ENCODE measurements around the gene VPS37D. TPM values are rescaled to one million over a fixed set of nuclear protein-coding genes. Genes with fewer than 3 reads are reported as not detected.

The VPS37D gene
- polyA plus RNA-seq, 3 donors, result not detected

DNA sequence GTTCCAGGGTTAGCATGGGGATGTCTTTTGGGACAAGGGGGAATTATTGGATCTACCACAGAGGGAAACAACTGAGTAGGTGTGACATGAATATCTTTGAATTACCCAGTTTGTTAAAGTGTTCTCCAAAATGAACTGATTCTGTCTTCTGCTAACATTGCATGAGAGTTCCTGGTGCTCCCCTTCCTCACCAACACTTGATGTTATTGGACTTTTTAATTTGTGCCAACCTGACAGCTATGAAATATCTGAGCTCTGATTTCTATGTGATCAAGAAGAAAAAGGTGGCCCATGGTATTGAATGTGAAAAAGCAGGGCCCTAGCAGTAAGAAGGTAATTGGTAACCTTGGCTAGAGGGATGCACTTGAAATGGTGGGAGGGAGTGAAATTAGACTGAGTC, 4.6 kb upstream of the VPS37D start:
- Mint-ChIP-seq H3K9me3 (peaks cover 4 to 30% (median 18%) of the 10 kb centered on the region in 7 donors), H3K4me1 (peaks cover 6% of the 10 kb centered on the region), H3K27ac (no peak overlapping the region), H3K4me3 (no peak overlapping the region), H3K27me3 (ENCODE audit: low read depth in 3 of 3) (peaks cover 63 to 74% (median 66%) of the 10 kb centered on the region in 3 donors), H3K36me3 (peaks cover 0 to 5% of the 10 kb centered on the region in 2 donors)
- Histone ChIP-seq H3K4me2 (replicated peaks; ENCODE audit: extremely low read depth, low read length, poor library complexity, severe bottlenecking) (no peak overlapping the region), H3K27me3 (ENCODE audit: control insufficient read depth in 2 of 2, insufficient read depth in 2 of 2, low read length in 2 of 2) (peaks cover 8 to 26% of the 10 kb centered on the region in 2 donors), H3K9me3 (replicated peaks in 1 of 2; ENCODE audit: control insufficient read depth in 1 of 2, insufficient read depth in 1 of 2, low read length in 2 of 2) (peaks cover 4 to 8% of the 10 kb centered on the region in 2 donors), H4K20me1 (ENCODE audit: insufficient read depth, low read length) (no peaks in the 10 kb centered on the region), H3K36me3 (replicated peaks in 1 of 2; ENCODE audit: control insufficient read depth in 1 of 2, insufficient read depth in 2 of 2, low read length in 2 of 2) (no peaks in the 10 kb centered on the region), H3K4me3 (replicated peaks in 1 of 3; ENCODE audit: low read depth in 2 of 3, low read length in 3 of 3) (no peak overlapping the region), H3K4me1 (ENCODE audit: control insufficient read depth in 1 of 2, insufficient read depth in 2 of 2, low read length in 2 of 2) (peaks cover 4 to 6% of the 10 kb centered on the region in 2 donors), H3K79me2 (ENCODE audit: insufficient read depth, low read length) (no peaks in the 10 kb centered on the region), H3K27ac (ENCODE audit: low read depth in 1 of 2, low read length in 2 of 2) (no peak overlapping the region), H2AFZ (ENCODE audit: insufficient read depth, low read depth, low read length, poor library complexity, severe bottlenecking) (no peak overlapping the region), H3K9ac (ENCODE audit: insufficient read depth, low read length, poor library complexity, severe bottlenecking) (no peak overlapping the region)
- TF ChIP-seq, protein P1, sequence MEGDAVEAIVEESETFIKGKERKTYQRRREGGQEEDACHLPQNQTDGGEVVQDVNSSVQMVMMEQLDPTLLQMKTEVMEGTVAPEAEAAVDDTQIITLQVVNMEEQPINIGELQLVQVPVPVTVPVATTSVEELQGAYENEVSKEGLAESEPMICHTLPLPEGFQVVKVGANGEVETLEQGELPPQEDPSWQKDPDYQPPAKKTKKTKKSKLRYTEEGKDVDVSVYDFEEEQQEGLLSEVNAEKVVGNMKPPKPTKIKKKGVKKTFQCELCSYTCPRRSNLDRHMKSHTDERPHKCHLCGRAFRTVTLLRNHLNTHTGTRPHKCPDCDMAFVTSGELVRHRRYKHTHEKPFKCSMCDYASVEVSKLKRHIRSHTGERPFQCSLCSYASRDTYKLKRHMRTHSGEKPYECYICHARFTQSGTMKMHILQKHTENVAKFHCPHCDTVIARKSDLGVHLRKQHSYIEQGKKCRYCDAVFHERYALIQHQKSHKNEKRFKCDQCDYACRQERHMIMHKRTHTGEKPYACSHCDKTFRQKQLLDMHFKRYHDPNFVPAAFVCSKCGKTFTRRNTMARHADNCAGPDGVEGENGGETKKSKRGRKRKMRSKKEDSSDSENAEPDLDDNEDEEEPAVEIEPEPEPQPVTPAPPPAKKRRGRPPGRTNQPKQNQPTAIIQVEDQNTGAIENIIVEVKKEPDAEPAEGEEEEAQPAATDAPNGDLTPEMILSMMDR (IDR thresholded peaks at IDR 0.05), result no peak
- DNase-seq, result no peak
- intact Hi-C loops (cut with micrococcal nuclease), result loop anchor here (5.0 to 10.0 kb wide), 2 partner anchors 36 to 138 kb away; partner anchors contain the start of gene BAZ1B (in 1 of the 2)

DNA sequence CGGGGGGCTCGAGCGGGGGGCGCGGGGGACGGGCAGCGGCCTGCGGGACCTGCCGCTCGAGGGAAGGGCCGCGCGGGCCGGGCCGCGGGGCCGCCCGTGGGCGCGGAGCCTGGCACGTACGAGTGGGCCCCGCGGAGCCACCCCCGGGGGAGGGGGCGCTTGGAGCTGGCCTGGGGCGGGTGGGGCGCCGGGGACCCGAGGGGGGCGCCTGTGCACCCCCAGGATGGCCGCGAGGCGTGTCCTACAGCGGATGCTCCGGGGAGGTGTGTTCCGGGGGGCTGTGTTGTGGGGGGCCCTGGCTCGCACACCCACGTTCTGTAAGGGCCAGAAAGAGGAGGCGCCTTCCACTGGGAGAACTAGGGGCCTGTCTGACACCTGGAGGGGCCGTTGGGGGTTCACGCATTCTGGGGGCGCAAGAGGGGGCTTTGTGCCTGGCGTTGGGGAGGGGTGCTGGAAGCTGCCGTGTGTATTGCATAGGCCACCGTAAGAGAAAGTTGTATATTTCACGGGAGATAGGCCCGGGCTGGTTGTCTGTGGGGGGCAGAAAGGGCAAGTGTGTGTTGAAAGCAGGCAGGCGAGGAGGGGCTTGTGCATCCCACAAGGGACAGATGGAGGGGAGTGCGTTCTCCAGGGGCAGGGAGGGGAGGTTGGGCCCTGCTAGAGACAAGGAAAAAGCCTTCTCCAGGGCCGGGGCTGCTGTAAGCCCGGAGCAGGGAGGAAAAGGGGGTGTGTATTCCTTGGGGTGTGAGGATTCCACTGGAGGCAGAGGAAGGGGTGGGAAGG, 663 bp downstream of the VPS37D start:
- Histone ChIP-seq H4K20me1 (ENCODE audit: insufficient read depth, low read length) (no peaks in the 10 kb centered on the region), H3K4me3 (replicated peaks in 1 of 3; ENCODE audit: low read depth in 2 of 3, low read length in 3 of 3) (peak overlapping the region in 2 of 3 experiments; percentile 17 to 63), H3K79me2 (ENCODE audit: insufficient read depth, low read length) (no peaks in the 10 kb centered on the region), H3K36me3 (replicated peaks in 1 of 2; ENCODE audit: control insufficient read depth in 1 of 2, insufficient read depth in 2 of 2, low read length in 2 of 2) (no peaks in the 10 kb centered on the region), H2AFZ (ENCODE audit: insufficient read depth, low read depth, low read length, poor library complexity, severe bottlenecking) (peak overlapping the region; percentile 31), H3K9ac (ENCODE audit: insufficient read depth, low read length, poor library complexity, severe bottlenecking) (peak overlapping the region; percentile 36), H3K4me2 (replicated peaks; ENCODE audit: extremely low read depth, low read length, poor library complexity, severe bottlenecking) (peak overlapping the region; percentile 72), H3K27ac (ENCODE audit: low read depth in 1 of 2, low read length in 2 of 2) (no peak overlapping the region), H3K27me3 (ENCODE audit: control insufficient read depth in 2 of 2, insufficient read depth in 2 of 2, low read length in 2 of 2) (peaks cover 25 to 70% of the 10 kb centered on the region in 2 donors), H3K4me1 (ENCODE audit: control insufficient read depth in 1 of 2, insufficient read depth in 2 of 2, low read length in 2 of 2) (peaks cover 9 to 13% of the 10 kb centered on the region in 2 donors), H3K9me3 (replicated peaks in 1 of 2; ENCODE audit: control insufficient read depth in 1 of 2, insufficient read depth in 1 of 2, low read length in 2 of 2) (peaks cover 4% of the 10 kb centered on the region in 2 donors)
- peaks cover 64 to 90% (median 75%) of the 10 kb centered on the region in 3 donors for H3K27me3 Mint-ChIP-seq (ENCODE audit: low read depth in 3 of 3)
- DNase-seq, result no peak
- no peak overlapping the region for H3K27ac Mint-ChIP-seq
- intact Hi-C loops (cut with micrococcal nuclease), result loop anchor here (5.0 to 10.0 kb wide), 3 partner anchors 54 to 143 kb away; partner anchors contain the start of gene BAZ1B (in 1 of the 2)
- peaks cover 0 to 2% of the 10 kb centered on the region in 2 donors for H3K36me3 Mint-ChIP-seq
- TF ChIP-seq, protein P1 (IDR thresholded peaks at IDR 0.05), result no peak
- 3% methylated on average over 45 of the region's 52 CpGs for WGBS (ENCODE audit: insufficient coverage)
- H3K4me1 Mint-ChIP-seq, result peaks cover 12% of the 10 kb centered on the region
- peaks cover under 1 to 21% (median 9%) of the 10 kb centered on the region in 7 donors for H3K9me3 Mint-ChIP-seq
- peak overlapping the region; percentile 69 to 75 for H3K4me3 Mint-ChIP-seq

Measured in CD14-positive monocyte (primary cell).